AG08395 (cell line): Measurements from ENCODE around the gene TSKU.

Experiments
- DNase-seq: peaks from one replicate; pipeline ENCODE4 v3.0.0; 2012; ENCODE audit warnings: mixed read lengths, low spot score

Gene TSKU

GRCh38 chr11:76783294-76783895, at the start of gene TSKU:
Gene TSKU (plus strand): TSS chr11:76783356. CDS start chr11:76795617, 12,261 bp downstream.
- DNase-seq: no peak

DNA sequence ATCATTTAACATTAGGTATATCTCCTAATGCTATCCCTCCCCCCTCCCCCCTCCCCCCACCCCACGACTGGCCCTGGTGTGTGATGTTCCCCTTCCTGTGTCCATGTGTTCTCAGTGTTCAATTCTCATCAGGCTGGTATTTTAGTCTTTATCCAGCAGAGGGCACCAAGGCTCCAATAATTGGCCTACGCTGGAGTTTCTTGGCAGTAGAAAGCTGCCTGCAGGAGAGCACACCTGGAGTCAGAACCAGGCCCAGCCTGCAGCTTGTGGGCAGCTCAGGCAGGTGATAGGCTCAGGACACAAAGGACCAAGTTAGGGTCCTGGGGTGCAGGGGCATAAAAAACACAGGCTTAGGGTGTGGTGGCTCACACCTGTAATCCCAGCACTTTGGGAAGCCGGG, 49.2 kb upstream of the TSKU start:
- peak; percentile 66 for DNase-seq

DNA sequence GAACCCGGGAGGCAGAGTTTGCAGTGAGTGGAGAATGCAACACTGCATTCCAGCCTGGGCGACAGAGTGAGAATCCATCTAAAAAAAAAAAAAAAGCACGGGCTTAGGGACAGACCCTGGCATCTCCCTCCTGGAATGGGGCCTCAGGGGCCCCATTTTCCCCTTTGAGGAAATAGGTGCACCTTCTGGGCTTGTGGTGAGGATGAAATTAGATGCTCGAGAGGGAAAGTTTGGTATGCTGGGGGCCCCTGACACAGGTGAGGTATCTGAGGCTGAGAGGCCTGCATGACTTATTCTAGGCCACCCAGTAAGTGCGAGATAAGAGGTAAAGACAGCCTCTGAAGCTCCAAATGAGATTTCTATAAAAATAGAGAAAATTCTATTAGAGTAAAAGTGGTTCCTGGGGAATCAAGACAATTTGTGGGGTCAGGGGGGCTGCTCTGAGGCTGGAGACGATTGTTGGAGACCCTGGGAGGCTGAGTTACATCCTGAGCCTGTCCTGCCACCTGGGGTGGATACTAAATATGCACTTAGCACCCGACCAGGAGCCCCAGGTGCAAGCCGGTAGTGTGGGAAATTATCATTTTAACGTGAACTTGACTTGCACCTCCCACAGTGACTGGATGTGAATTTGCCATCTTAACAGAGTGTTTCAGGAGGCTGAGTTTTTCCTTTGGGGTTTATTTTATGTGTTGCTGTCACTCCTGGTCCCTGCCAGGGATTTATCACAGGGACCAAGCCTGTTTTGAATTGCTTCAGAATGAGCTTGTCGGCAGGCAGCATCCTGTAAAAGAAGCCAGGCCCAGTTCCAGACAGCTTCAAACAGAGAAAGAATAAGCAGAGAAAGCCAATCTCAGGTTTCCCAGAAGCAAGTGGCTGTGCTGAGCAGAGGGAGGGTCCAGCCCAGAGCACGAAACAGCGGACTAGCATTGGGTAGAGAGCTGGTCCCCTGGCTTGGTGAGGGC, 48.4 kb upstream of the TSKU start:
- DNase-seq: no peak

DNA sequence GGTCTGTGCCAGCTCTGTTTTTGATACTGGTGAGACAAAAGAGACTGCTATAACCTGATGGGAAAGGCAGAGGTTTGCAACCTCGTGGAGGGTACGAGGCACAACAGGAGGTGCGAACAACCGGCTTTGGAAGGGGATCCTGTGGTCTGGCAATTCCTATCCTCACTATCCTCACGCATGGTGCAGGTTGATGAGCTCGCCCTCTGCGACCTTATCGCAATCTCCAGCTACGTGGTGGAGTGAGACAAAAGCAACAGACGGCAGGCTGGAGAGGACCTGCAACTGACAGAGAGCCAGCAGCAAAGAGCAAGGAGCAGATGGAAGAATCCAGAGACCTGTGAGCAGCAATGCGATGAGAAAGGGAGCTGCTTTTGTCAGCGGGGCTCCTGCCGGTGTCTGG, 47.3 kb upstream of the TSKU start:
- DNase-seq: no peak

DNA sequence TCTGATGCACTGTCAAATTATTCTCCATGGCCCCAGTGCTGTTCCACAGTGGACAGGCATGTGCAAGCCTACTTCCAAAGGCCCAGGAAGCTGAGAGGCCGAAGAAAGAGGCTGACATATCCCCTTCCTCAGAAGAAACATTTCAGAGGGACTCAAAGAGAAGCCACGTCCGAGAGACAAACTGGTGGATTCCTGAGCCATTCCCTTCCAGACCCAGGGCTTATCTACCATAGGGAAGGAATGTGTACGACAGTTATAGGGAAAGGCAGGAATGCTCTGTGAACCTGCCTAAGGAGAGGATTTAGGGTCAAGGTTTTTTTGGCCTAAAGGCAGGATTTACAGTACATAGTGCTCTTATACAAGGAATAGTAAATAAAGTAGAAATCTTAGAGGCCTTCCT, 46.9 kb upstream of the TSKU start:
- no peak for DNase-seq

GRCh38 chr11:76736773-76737495, 46.2 kb upstream of the TSKU start:
- DNase-seq: no peak

- DNase-seq: no peak
Measured at GRCh38 chr11:76738618-76739240, 44.4 kb upstream of the TSKU start.

DNA sequence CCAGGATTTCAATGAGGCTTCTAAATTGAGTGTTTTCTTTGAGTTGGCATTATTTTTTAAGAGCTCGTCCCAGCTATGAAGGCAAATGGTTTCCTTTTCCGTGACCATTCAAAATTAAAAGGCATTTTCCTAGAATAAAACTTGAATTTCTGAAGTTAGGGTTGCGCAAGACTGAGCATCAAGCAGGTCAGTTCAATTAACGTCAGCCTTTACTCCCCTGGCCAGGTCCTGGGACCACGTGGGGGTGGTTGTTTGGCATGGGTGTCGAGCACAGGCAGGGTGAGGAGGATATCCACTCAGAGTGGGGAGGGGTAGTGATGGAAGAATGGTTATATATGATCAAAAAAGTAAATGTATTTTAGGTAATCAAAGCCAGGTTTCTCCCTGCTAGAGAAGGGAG, 43.4 kb upstream of the TSKU start:
- no peak for DNase-seq

DNA sequence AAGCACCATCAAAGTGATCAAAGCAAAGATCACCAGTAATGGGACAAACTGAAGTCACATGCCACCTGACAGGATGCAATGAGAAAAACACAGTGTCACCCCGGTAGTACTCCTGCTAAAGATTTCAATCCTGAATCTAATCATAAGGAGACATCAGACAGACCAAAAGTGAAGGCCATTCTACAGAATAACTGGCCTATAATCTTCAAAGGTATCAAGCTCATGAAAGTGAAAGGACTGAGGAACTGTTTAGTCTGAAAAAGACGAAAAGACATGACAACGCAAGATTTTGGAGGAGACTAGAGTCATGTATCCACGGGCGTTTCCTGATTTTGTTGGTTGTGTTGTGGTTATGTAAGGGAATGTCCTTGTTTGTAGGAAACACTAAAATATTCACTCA, 42.4 kb upstream of the TSKU start:
- no peak for DNase-seq

DNA sequence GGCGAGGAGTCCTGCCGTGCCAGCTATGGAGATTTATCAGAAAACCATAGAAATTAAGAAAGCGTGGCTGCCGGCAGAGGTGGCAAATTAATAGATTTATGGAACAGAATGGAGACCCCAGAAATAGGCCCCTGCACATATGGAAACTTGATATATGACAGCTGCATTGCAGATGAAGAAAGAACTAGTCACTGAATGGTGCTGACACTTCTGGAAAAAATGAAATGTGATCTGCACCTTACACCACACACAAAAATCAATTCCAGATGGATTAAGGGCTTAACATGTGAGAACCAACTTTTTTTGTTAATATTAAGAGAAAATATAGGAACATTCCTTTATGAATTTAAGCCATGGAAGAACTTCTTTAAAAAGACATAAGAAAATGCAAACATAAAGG, 40.3 kb upstream of the TSKU start:
- no peak for DNase-seq

DNA sequence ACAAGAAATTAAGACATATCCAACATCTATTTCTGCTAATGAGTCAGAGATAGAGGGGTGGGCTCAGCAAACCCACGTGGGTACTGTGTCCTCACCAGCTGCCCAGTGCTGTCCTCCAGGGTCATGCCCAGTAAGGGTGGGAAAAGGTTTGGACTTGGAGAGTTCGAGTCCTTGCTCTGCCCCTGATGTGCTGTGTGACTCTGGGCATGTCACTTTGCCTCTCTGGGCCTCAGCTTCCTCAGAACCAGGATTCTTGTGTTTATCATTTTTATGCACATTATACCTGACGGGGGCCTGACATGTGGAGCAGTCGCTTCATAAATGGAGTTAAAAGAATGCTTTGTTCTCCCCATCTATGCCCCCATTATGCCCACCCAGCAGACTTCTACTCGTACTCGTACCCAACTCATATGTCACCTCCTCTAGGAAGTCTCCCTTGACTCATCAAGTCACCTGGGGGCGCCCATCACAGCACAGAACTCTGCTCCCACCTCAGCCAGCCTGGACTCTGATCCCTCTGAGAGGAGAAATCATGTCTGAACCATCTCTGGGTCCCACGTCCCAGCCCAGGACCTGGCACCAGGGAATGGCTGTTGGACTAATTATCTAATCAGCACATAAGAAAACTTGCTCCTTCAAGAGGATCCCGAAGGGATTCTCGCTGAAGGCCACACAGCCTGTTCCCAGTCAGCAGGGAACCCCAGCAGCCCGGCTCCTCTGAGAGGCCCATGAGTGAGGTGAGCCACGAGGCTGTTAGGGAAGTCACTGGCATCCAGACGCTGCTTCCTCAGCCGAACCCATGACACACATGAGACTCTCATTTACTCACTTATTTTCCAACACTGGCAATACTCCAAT, 38.7 kb upstream of the TSKU start:
- DNase-seq: peak; percentile 65

DNA sequence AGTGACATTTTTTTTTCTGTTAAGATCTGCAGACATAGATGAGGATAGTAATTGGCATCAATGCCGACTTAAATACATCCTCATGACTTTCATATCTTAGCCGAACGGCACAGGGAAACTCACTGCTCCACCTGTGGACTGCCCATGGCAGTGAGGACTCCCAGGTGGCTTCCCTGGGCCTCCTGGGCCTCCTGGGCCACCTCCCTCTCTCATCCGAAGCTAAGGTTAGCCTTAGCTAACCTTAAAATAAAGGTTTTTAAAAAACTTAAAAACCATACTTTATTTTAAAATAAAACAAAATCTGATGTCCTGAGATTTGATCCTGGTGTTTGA, 38.1 kb upstream of the TSKU start:
- no peak for DNase-seq

- no peak for DNase-seq
Measured at GRCh38 chr11:76745561-76746207, 37.5 kb upstream of the TSKU start.

GRCh38 chr11:76747153-76747914, 35.8 kb upstream of the TSKU start:
- no peak for DNase-seq

DNA sequence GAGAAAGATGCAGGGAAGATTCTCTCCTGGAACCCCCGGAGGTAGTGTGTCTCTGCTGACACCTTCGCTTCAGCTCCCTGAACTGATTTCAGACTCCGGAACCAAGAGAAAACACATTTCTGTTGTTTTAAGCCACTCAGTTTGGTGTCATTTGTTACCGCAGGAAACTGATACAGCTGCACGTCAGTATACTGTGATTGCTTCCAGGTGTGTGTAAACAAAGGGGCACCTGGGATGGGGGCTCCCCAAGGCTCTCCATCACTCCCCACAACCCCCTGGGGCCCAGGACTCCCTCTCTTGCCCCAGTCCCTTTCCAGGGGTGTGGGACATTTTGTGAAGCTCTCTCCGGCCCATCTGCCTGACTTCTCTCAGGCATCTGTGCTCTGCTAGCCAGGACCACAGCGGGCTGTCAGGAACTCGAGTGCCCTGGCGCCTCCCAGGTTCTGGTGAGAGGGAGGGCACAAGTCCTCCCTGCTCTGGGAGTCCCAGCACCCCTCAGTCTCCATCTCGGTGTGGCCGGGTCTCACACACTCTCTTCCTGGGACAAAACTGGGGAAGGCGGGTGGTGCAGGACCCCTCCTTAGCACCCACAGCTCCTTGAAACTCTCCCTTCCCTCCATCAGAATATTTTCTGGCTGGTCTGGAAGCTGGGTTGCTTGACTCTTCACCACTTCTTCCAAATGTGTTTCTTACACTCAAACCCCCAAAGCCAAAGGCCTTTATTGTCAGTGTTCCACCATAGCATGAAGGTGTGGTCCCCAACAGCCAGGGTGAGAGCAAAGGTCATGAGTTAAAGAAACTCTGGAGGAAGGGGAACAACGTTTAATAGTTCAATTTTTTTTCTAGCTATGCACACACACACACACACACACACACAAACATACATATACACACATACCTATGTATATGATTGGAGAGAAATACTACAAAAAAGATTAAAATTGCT, 35.0 kb upstream of the TSKU start:
- DNase-seq: no peak

DNA sequence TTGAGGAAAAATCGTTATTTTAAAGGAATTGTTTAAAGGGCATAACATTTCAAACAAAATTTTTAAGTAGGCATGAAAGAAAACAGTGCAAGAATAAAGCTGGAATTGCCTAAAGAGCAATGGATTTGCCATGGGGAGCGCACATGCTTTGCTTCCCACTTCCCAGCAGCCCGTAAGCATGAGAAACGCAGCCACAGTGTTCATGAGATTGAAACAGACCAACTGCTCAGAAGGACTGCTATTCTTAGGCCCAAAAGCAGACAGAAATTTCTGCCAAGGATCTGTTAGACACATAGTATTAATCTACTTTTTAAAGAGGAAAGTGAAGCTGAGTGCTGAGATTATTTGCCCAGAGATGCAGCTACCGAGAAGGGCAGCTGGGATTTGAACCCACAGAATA, 34.2 kb upstream of the TSKU start:
- no peak for DNase-seq

DNA sequence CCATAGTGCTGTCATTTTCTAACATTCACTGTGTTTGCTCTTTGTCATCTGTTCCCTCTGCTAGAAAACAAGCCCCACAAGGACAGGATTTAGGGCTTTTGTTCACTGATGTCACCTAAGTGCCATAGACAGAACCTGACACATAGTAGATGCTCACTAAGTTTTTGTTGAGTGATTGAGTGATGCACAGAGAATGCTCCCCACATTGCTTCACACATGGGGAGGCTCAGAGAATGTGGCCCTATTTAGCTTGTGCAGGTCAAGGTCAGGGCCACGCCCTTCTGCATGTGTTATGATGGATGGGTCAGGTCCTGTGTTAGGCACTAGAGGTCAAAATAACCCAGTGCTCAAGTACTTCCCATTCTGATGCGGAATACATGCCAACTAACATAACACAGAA, 33.1 kb upstream of the TSKU start:
- DNase-seq: no peak

DNA sequence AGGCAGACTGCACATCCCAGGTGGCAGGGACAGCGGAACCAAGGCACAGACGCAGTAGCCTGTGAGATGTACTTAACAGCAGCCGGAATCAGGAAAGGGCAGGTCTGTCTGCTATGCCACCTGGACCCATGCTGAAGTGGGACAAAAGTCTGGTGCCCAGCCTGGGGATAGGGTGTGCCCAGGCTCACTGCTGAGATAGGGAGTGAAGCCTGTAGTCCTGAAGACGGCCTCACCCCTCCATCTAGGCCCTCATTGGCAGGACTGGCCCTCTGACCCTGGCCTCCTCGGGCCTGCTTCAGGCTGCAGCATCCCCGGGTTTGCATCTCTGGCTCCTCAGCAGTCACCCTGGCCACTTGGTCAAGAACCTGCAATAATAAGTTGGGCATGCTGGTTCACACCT, 32.4 kb upstream of the TSKU start:
- no peak for DNase-seq
